RPMI8226 (cell line): ENCODE measurements around the gene SEPTIN14.
A peak's percentile ranks its signal among the peaks of the same experiment; 100 is the strongest.
"Not testable (repeated sequence)": the region's sequence is repeated elsewhere in the genome, so short reads cannot be mapped to it uniquely, and the experiment has no call there.

ENCODE experiments used
- DNase-seq: peaks from one replicate; pipeline ENCODE4 v3.0.0-alpha.2; 2015

SEPTIN14 gene

DNA sequence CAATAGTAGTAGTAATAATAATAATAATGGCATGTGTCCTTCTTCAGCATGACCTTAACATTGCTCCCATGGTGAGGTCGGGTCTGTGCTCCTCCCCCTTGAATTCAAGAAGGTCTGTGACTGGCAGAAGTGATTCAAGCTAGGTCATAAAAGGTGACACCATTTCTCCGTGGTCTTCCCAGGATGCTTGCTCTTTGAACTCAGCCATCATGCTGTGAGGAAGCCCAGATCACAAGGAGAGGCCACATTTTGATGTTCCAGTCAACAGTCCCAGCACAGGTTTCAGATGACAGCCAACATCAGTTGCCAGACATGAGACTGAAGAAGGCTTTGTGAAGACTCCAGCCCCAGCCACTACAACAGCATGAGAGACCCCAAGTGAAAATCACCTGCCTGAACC is 83.9 kb downstream of the SEPTIN14 start:
- DNase-seq: no peak

DNA sequence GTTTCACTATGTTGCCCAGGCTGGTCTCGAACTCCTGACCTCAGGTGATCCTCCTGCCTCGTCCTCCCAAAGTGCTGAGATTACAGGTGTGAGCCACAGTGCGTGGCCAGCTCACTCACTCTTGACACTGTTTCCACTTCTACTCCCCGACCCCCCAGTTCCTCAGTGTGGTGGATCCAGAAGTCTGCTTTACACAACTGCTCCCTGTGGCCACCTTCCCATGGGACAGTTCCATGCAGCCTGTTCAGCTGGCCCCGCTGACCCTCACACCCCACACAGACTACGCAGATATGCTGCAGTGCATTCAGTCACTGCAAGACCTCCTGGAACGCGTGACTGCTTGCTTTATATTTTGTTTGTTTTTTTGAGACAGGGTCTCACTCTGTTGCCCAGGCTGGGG is 86.4 kb downstream of the SEPTIN14 start:
- DNase-seq: no peak

DNA sequence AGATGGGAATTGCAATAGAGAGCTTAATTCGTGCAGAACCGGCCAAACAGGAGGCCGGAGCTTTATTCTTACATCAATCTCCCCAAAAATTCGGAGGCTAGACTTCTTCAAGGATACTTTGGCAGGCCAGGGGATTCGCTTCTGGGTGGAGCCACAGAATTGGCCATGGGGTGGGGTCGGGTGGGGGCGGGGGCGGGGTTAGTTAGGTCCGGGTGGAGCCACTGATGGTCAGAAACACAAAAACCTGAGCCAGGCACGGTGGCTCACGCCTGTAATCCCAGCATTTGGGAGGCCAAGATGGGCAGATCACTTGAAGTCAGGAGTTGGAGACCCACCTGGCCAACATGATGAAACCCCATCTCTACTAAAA is 87.5 kb downstream of the SEPTIN14 start:
- no peak for DNase-seq

DNA sequence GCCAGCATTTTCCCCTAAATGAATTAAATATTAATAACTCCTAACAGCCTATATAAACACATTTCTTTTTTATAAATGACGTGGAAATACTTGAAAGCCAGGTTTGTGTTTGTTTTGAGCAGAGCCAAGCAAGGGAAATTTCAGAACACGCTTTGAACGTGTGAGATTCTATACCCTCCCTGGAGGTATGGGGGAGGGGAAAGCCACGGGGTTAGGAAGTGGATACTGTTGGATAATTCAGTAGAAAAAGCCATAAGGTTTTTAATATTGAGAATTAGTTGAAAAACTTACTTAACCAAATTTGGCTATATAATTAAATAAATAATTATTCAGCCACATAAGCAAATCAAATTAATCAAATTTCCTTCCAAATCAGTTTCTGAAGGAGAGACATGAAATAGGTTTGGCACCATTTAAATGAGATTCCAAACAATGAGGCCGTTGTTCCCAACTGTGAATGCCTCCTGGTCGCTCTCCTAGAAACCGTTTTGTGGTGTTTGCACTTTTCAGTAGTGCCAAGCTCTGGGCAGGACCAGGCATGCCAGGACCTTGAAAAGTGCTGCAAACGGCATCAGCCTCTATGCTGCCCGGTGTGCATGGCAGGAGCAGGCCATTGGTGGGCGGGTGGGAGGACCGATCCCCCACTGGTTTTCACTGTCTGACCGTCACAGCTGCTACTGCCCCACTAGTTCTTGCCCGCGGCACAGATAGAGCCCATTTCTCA is 88.1 kb downstream of the SEPTIN14 start:
- DNase-seq: no peak

DNA sequence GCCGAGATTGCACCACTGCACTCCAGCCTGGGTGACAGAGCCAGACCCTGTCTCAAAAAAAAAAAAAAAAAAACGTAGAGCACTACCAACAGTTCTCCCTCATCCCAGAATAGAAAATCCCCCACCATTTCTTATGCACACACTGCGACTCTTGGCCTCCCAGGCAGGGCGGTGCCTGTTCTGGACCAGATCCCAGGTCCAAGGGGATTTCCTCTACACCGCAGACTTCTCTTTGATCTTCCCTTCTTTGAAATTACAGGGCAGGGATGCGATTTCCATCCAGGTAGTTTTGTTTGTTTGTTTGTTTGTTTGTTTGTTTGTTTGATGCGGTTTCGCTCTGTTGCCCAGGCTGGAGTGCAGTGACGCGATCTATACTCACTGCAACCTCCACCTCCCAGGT is 91.8 kb downstream of the SEPTIN14 start:
- no peak for DNase-seq

DNA sequence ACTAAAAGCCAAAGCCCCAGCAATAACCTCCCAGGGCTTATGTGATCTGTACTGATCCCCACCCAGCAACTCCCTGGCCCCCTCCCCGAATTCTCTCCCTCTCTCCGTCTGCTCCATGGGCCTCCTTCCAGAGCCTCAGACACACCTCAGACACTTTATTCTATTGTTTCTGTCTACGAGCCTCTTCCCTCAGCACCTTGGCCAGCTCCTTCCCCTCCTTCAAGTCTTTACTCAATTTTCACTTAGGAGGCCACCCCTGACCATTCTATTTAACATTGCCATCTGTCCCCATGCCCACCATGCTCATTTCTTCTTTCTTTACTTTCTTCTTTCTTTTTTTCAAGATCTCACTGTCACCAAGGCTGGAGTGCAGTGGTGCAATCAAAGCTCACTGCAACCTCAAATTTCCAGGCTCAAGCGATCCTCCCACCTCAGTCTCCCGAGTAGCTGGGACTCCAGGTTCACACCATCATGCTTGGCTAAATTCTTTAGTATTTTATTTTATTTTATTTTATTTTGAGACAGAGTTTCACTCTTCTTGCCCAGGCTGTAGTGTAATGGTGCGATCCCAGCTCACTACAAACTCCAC is 109.2 kb downstream of the SEPTIN14 start:
- DNase-seq: peak; percentile 11

DNA sequence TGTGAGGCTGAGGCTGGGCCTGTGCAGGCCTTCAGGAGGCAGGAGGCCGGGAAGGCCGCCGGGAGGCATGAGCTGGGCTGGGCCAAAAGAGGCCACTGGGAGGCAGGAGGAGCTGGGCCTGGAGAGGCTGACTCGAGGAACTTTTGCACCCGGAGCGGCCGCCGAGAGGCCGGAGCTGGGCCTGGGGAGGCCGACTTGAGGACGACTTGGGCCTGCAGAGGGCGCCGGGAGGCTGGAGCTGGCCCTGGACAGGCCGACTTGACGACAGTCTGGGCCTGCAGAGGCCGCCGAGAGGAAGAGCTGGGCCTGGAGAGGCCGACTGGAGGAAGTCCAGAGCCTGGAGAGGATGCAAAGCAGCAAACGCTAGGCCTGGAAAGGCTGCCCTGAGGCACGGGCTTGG is 117.8 kb downstream of the SEPTIN14 start:
- DNase-seq: not testable (repeated sequence)
